Osteoblast (primary cell): ENCODE measurements around the gene C3orf70. TPM values are rescaled to one million over a fixed set of nuclear protein-coding genes. Genes with fewer than 3 reads are reported as not detected.

Source experiments
- DNase-seq: peaks from one replicate; pipeline ENCODE4 v3.0.0; 2011; ENCODE audit warnings: low spot score, mixed read lengths; ENCODE audit not compliant: insufficient read length; ENCODE audit errors: missing footprints
- H2AFZ ChIP-seq: 2 replicates; pipeline ENCODE4 v1.6.0; 2011; ENCODE audit warnings: mild to moderate bottlenecking, low read length
- H3K27ac ChIP-seq: 2 replicates; pipeline ENCODE4 v1.5.1; 2011; ENCODE audit warnings: mild to moderate bottlenecking, low read depth, low read length, moderate library complexity
- H3K27me3 ChIP-seq: 2 replicates; pipeline ENCODE4 v1.6.0; 2012; ENCODE audit warnings: mild to moderate bottlenecking, control low read depth, inconsistent platforms, low read length, moderate library complexity; ENCODE audit not compliant: insufficient read depth
- H3K36me3 ChIP-seq: 2 replicates; pipeline ENCODE4 v1.5.1; 2011; ENCODE audit warnings: mild to moderate bottlenecking, low read length, control low read depth, moderate library complexity; ENCODE audit not compliant: insufficient read depth
- H3K4me1 ChIP-seq: 2 replicates; pipeline ENCODE4 v1.5.1; 2011; ENCODE audit warnings: mild to moderate bottlenecking, low read length, control low read depth, moderate library complexity; ENCODE audit not compliant: insufficient read depth
- H3K4me2 ChIP-seq: 2 replicates; pipeline ENCODE4 v1.6.0; 2011; ENCODE audit warnings: mild to moderate bottlenecking, low read length; ENCODE audit not compliant: insufficient read depth
- H3K4me3 ChIP-seq: fragments of 200-600 bp; sonication (generic); 3 replicates; pipeline ENCODE4 v1.5.1; 2012; ENCODE audit warnings: mild to moderate bottlenecking, low read length, inconsistent platforms; ENCODE audit not compliant: insufficient read depth
- H3K79me2 ChIP-seq: 2 replicates; pipeline ENCODE4 v1.6.0; 2012; ENCODE audit warnings: mild to moderate bottlenecking, low read length, control low read depth, inconsistent platforms; ENCODE audit not compliant: insufficient read depth
- H3K9me3 ChIP-seq: 2 replicates; pipeline ENCODE4 v1.5.1; 2011; ENCODE audit warnings: low read depth, low read length, control low read depth
- H4K20me1 ChIP-seq: 2 replicates; pipeline ENCODE4 v1.6.0; 2012; ENCODE audit warnings: mild to moderate bottlenecking, low read length, control low read depth; ENCODE audit not compliant: insufficient read depth
- total RNA-seq: library from RNA; depleted of rRNA; stranded (reverse); fragments of >200 nt; gene quantifications from 2 replicates; pipeline ENCODE4 v1.2.3, GENCODE V29; 2012
- TF ChIP-seq, protein P1 (sequence below): IDR thresholded peaks from 2 replicates; pipeline ENCODE4 v1.5.1; 2011; ENCODE audit warnings: mild to moderate bottlenecking, low read depth, low read length, moderate library complexity; ENCODE audit errors: extremely low read depth

C3orf70 gene
- total RNA-seq, 1 donor: 1.4 TPM

DNA sequence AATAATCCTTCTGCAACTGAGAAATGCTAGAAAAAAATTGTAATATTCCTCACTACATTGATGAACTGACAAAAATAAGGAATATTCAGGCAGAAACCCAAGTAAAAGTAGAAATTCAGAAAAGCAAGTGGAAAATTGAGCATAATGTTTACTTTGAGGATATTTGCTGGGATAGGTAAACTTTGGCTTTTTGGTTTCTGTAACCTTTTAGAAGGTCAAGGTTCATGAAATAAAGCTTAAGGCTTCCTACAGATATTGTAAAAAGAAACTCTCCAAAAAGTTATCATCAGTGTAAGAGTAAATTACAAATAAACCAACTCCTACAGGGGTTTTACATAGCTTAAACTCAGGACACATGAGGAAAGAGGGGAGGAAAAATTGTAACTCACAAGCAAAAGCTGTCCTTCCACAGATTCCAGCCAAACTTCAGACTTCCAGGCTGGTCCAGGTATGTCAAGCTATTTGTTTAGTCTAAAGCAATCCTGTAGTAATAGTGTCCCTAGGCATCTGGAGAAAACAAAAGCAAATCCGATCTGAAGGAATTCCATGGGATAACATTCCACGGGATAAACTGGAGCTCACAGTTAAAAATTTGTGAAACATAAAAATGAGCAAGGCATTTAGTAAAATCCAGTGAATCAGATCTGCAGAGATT, 21.1 kb downstream of the C3orf70 start:
- H4K20me1 ChIP-seq: no peaks in the 10 kb centered on the region
- H3K27ac ChIP-seq: no peak overlapping the region
- no peak overlapping the region for H2AFZ ChIP-seq
- H3K27me3 ChIP-seq: peaks cover 5% of the 10 kb centered on the region
- no peak overlapping the region for H3K4me2 ChIP-seq
- DNase-seq: no peak
- no peaks in the 10 kb centered on the region for H3K9me3 ChIP-seq
- no peak overlapping the region for H3K4me3 ChIP-seq
- no peaks in the 10 kb centered on the region for H3K4me1 ChIP-seq
- H3K79me2 ChIP-seq: no peaks in the 10 kb centered on the region
- no peaks in the 10 kb centered on the region for H3K36me3 ChIP-seq
- TF ChIP-seq, protein P1, sequence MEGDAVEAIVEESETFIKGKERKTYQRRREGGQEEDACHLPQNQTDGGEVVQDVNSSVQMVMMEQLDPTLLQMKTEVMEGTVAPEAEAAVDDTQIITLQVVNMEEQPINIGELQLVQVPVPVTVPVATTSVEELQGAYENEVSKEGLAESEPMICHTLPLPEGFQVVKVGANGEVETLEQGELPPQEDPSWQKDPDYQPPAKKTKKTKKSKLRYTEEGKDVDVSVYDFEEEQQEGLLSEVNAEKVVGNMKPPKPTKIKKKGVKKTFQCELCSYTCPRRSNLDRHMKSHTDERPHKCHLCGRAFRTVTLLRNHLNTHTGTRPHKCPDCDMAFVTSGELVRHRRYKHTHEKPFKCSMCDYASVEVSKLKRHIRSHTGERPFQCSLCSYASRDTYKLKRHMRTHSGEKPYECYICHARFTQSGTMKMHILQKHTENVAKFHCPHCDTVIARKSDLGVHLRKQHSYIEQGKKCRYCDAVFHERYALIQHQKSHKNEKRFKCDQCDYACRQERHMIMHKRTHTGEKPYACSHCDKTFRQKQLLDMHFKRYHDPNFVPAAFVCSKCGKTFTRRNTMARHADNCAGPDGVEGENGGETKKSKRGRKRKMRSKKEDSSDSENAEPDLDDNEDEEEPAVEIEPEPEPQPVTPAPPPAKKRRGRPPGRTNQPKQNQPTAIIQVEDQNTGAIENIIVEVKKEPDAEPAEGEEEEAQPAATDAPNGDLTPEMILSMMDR: no peak

DNA sequence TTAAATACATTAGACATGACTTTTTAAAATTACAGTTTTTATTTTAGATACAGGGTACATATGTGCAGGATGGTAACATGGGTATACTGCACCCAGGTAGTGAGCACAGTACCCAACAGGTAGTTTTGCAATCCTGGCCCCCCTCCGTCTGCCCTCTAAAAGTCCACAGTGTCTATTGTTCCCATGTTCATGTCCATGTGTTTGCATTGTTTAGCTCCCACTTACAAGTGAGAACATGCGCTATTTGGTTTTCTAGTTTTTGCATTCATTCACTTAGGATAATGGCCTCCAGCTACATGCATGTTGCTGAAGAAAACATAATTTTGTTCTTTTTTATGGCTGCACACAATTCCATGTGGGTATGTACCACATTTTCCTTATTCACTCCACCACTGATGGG, 23.8 kb downstream of the C3orf70 start:
- H3K27me3 ChIP-seq: peaks cover 5% of the 10 kb centered on the region
- no peaks in the 10 kb centered on the region for H3K9me3 ChIP-seq
- H3K36me3 ChIP-seq: no peaks in the 10 kb centered on the region
- no peak overlapping the region for H3K4me2 ChIP-seq
- TF ChIP-seq, protein P1: no peak
- DNase-seq: no peak
- H4K20me1 ChIP-seq: no peaks in the 10 kb centered on the region
- H2AFZ ChIP-seq: no peak overlapping the region
- H3K79me2 ChIP-seq: no peaks in the 10 kb centered on the region
- H3K4me1 ChIP-seq: no peaks in the 10 kb centered on the region
- H3K4me3 ChIP-seq: no peak overlapping the region
- no peak overlapping the region for H3K27ac ChIP-seq

DNA sequence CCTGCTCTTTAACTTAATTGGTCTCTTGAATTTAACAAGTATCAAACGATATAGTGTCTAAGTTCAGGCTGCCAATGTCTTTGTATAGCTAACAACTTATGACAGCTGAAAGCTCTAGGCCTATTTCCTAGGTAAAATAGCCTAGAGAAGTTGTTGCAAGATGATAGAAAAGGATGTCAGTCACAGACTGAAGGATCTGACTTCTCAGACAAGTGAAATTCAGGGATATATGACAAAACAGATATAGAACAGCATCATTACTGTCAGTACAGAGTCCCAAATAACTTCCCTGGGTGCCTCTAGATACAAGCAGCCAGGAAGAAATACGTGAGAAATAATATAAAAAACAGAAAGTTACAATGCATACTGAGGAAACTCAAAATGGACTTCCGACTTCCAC, 26.7 kb downstream of the C3orf70 start:
- TF ChIP-seq, protein P1: no peak
- H2AFZ ChIP-seq: no peak overlapping the region
- no peak for DNase-seq
- no peaks in the 10 kb centered on the region for H3K27me3 ChIP-seq
- no peaks in the 10 kb centered on the region for H3K36me3 ChIP-seq
- H3K27ac ChIP-seq: no peak overlapping the region
- H3K4me3 ChIP-seq: no peak overlapping the region
- H3K79me2 ChIP-seq: no peaks in the 10 kb centered on the region
- H3K4me1 ChIP-seq: no peaks in the 10 kb centered on the region
- H3K9me3 ChIP-seq: no peaks in the 10 kb centered on the region
- H4K20me1 ChIP-seq: no peaks in the 10 kb centered on the region
- no peak overlapping the region for H3K4me2 ChIP-seq

DNA sequence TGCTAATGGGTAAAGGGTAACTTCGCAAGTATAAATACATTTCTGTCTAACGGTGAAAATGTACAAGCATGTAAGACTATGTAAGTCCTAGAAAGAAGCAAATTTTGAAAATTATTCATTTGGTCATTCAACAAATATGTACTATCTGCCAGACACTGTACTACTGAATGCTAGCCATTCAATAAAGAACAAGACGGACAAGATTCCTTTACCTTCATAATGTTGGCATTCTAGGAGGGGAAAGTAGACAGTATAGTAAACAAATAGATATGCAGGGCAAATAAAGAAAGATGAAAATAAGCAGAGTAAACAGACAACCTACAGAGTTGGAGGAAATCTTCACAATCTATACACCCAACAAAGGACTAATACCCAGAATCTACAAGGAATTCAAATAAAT, 32.7 kb downstream of the C3orf70 start:
- H3K4me1 ChIP-seq: no peaks in the 10 kb centered on the region
- H2AFZ ChIP-seq: no peak overlapping the region
- no peak overlapping the region for H3K27ac ChIP-seq
- TF ChIP-seq, protein P1: no peak
- H4K20me1 ChIP-seq: no peaks in the 10 kb centered on the region
- H3K36me3 ChIP-seq: no peaks in the 10 kb centered on the region
- DNase-seq: no peak
- no peaks in the 10 kb centered on the region for H3K79me2 ChIP-seq
- H3K27me3 ChIP-seq: peaks cover 9% of the 10 kb centered on the region
- no peaks in the 10 kb centered on the region for H3K9me3 ChIP-seq
- H3K4me3 ChIP-seq: no peak overlapping the region
- H3K4me2 ChIP-seq: no peak overlapping the region
